HepG2 (cell line): ENCODE results near the gene MTMR3. TPM values are rescaled to one million over a fixed set of nuclear protein-coding genes. Genes with fewer than 3 reads are reported as not detected.

Experiments used
- DNMT3B ChIP-seq: conservative IDR thresholded peaks from 2 replicates; pipeline ENCODE4 v1.6.1; 2016; ENCODE audit warnings: missing biosample characterization, control low read depth
- ELF3 ChIP-seq: IDR thresholded peaks from 2 replicates; pipeline ENCODE4 v1.6.1; 2016; ENCODE audit warnings: missing genetic modification reagents, missing compliant biosample characterization
- IRF2 ChIP-seq: IDR thresholded peaks from 2 replicates; pipeline ENCODE4 v1.6.1; 2018; ENCODE audit warnings: missing genetic modification reagents, missing compliant biosample characterization
- MTA1 ChIP-seq: sonication (generic); formaldehyde crosslinking; IDR thresholded peaks from 2 replicates; pipeline ENCODE4 v1.4.0; 2020; ENCODE audit warnings: missing genetic modification reagents, mild to moderate bottlenecking, borderline replicate concordance
- MXI1 ChIP-seq: IDR thresholded peaks from 3 replicates; pipeline ENCODE4 v1.6.1; 2012; ENCODE audit warnings: low read depth, low read length, inconsistent platforms, borderline replicate concordance
- NCOA1 ChIP-seq: sonication (generic); formaldehyde crosslinking; IDR thresholded peaks from 2 replicates; pipeline ENCODE4 v1.9.0; 2021; ENCODE audit warnings: missing genetic modification reagents
- NFIC ChIP-seq: IDR thresholded peaks from 2 replicates; pipeline ENCODE4 v1.6.1; 2012; ENCODE audit warnings: mild to moderate bottlenecking, low read length, inconsistent platforms
- NFKB2 ChIP-seq: sonication (generic); formaldehyde crosslinking; IDR thresholded peaks from 2 replicates; pipeline ENCODE4 v1.4.0; 2020; ENCODE audit warnings: missing genetic modification reagents, borderline replicate concordance
- POLR2A ChIP-seq, 2 experiments: IDR thresholded peaks; 2 replicates each; pipeline ENCODE4 v1.6.1; 2011; ENCODE audit warnings: low read depth in 2 of 2, low read length in 2 of 2, mild to moderate bottlenecking in 1 of 2, moderate library complexity in 1 of 2; ENCODE audit not compliant: insufficient read depth in 1 of 2
- POLR2AphosphoS5 ChIP-seq: IDR thresholded peaks from 2 replicates; pipeline ENCODE4 v1.6.1; 2012; ENCODE audit warnings: low read depth, low read length
- SMAD3 ChIP-seq: sonication (generic); formaldehyde crosslinking; IDR thresholded peaks from 2 replicates; pipeline ENCODE4 v1.4.0; 2020; ENCODE audit warnings: missing genetic modification reagents
- SPEN ChIP-seq: sonication (generic); formaldehyde crosslinking; IDR thresholded peaks from 2 replicates; pipeline ENCODE4 v1.5.1; 2020; ENCODE audit warnings: low read depth, mild to moderate bottlenecking, missing genetic modification reagents
- ZEB1 ChIP-seq: IDR thresholded peaks from 2 replicates; pipeline ENCODE4 v1.6.1; 2012; ENCODE audit warnings: mild to moderate bottlenecking, low read depth, inconsistent platforms; ENCODE audit not compliant: insufficient replicate concordance
- ZNF44 ChIP-seq: sonication (generic); formaldehyde crosslinking; IDR thresholded peaks from 2 replicates; pipeline ENCODE4 v1.5.1; 2020; ENCODE audit warnings: mild to moderate bottlenecking, missing genetic modification reagents
- ZNF598 ChIP-seq: sonication (generic); formaldehyde crosslinking; IDR thresholded peaks from 2 replicates; pipeline ENCODE4 v1.5.1; 2020; ENCODE audit warnings: mild to moderate bottlenecking, missing genetic modification reagents, borderline replicate concordance
- ZNF605 ChIP-seq: sonication (generic); formaldehyde crosslinking; IDR thresholded peaks from 2 replicates; pipeline ENCODE4 v1.8.0; 2022; ENCODE audit warnings: mild to moderate bottlenecking, missing genetic modification reagents
- polyA plus RNA-seq, 8 experiments: library from polyadenylated mRNA; depleted of rRNA in 3 of 8; stranded (reverse) in 7 of 8; unstranded in 1 of 8; fragments of >200 nt; fragmentation: Illumina TruSeq in 4 of 8; extraction: Trizol in 4 of 8; gene quantifications; 2 replicates each; pipeline versions ENCODE4 v1.2.1 to v1.2.3, GENCODE V29; 2011 to 2016; ENCODE audit warnings: low read depth in 4 of 8, missing spikeins in 1 of 8, mixed read lengths in 1 of 8; ENCODE audit not compliant: insufficient read depth in 1 of 8
- total RNA-seq, 5 experiments: library from RNA; depleted of rRNA; stranded (reverse); fragments of >200 nt; fragmentation: Illumina TruSeq; extraction: Trizol; gene quantifications; 2 replicates each; pipeline ENCODE4 v1.2.3, GENCODE V29; 2016; ENCODE audit warnings: low read depth in 1 of 5
- TF ChIP-seq, protein P1 (sequence below): sonication (generic); formaldehyde crosslinking; IDR thresholded peaks from 2 replicates; pipeline ENCODE4 v1.4.0; 2020; ENCODE audit warnings: missing genetic modification reagents, borderline replicate concordance
- TF ChIP-seq, protein P2 (sequence below): sonication (generic); formaldehyde crosslinking; conservative IDR thresholded peaks from 2 replicates; pipeline ENCODE4 v1.4.0; 2020; ENCODE audit warnings: missing genetic modification reagents
- TF ChIP-seq, protein P3 (sequence below): sonication (generic); formaldehyde crosslinking; IDR thresholded peaks from 2 replicates; pipeline ENCODE4 v1.8.1; 2023; ENCODE audit warnings: missing genetic modification reagents, mild to moderate bottlenecking, borderline replicate concordance
- TF ChIP-seq, protein P4 (sequence below): sonication (generic); formaldehyde crosslinking; IDR thresholded peaks from 2 replicates; pipeline ENCODE4 v1.4.0; 2020; ENCODE audit warnings: missing genetic modification reagents
- TF ChIP-seq, protein P5 (sequence below): IDR thresholded peaks from 2 replicates; pipeline ENCODE4 v1.4.0; 2020; ENCODE audit warnings: mild to moderate bottlenecking, missing genetic modification reagents

Gene MTMR3
- total and polyA plus RNA-seq, 2 of the 13 experiments (the other 11 are each of a cell fraction or from before 2014, with no cell fraction given): 12.6 to 24.8 TPM

DNA sequence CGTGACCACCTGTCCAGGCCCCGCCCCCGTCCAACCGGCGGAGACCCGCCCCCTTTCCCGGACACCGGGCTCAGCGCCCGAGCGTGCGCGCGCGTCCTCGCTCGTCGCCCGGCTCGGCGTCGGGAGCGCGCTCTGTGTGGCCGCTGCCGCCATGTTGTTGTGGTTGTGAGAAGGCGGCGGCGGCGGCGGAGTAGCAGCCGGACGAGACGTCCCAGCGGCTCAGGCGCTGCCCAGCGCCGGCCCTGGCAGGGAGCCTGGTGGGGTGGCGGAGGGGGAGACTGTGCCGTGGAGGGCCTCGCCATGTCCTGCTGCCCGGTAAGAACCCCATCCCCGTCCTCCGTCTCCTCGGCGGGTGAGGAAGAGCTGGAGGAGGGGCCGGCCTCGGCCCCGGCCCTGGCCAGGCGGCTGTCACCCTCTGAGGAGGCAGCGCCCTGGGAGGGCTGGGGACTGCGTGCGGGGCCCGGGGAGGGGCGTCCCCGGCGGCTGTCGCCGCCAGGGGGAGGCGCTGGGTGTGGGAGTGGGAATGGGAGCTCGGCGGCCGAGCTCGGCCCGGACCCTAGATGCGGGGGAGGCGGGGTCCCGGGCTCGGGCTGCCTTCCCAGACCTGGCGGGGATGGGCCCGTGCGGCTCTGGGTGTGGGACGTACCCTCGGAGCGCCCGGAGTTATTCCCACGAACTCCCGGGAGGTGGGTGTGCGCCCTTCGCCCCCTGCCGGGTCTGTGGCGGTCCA is at the start of gene MTMR3 (continued):
- TF ChIP-seq DNMT3B (no peak), POLR2AphosphoS5 (peak; percentile 43; the same call in 1 of the 2 replicates), NFKB2 (CRISPR knock-in tag) (no peak), ZEB1 (no peak), ZNF598 (CRISPR knock-in tag) (no peak), SMAD3 (CRISPR knock-in tag) (no peak), POLR2A (IDR thresholded peaks at IDR 0.05; ENCODE audit: insufficient read depth in 1 of 2, low read depth in 2 of 2, low read length in 2 of 2) (peak; percentile 60 to 81), MXI1 (peak; percentile 39; the same call in 1 of the 3 replicates), NCOA1 (CRISPR knock-in tag) (0 out of 2 replicates have a peak, but pooled peaks have one; percentile 73), ZNF605 (CRISPR knock-in tag) (no peak), IRF2 (no peak; the same call in 1 of the 2 replicates), SPEN (peak; percentile 46), NFIC (no peak), ZNF44 (CRISPR knock-in tag) (no peak), MTA1 (CRISPR knock-in tag) (peak; percentile 75; the same call in 1 of the 2 replicates), ELF3 (CRISPR knock-in tag) (0 out of 2 replicates have a peak, but pooled peaks have one; percentile 14)
- TF ChIP-seq, protein P1, sequence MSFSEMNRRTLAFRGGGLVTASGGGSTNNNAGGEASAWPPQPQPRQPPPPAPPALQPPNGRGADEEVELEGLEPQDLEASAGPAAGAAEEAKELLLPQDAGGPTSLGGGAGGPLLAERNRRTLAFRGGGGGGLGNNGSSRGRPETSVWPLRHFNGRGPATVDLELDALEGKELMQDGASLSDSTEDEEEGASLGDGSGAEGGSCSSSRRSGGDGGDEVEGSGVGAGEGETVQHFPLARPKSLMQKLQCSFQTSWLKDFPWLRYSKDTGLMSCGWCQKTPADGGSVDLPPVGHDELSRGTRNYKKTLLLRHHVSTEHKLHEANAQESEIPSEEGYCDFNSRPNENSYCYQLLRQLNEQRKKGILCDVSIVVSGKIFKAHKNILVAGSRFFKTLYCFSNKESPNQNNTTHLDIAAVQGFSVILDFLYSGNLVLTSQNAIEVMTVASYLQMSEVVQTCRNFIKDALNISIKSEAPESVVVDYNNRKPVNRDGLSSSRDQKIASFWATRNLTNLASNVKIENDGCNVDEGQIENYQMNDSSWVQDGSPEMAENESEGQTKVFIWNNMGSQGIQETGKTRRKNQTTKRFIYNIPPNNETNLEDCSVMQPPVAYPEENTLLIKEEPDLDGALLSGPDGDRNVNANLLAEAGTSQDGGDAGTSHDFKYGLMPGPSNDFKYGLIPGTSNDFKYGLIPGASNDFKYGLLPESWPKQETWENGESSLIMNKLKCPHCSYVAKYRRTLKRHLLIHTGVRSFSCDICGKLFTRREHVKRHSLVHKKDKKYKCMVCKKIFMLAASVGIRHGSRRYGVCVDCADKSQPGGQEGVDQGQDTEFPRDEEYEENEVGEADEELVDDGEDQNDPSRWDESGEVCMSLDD (CRISPR knock-in tag): no peak
- TF ChIP-seq, protein P2, sequence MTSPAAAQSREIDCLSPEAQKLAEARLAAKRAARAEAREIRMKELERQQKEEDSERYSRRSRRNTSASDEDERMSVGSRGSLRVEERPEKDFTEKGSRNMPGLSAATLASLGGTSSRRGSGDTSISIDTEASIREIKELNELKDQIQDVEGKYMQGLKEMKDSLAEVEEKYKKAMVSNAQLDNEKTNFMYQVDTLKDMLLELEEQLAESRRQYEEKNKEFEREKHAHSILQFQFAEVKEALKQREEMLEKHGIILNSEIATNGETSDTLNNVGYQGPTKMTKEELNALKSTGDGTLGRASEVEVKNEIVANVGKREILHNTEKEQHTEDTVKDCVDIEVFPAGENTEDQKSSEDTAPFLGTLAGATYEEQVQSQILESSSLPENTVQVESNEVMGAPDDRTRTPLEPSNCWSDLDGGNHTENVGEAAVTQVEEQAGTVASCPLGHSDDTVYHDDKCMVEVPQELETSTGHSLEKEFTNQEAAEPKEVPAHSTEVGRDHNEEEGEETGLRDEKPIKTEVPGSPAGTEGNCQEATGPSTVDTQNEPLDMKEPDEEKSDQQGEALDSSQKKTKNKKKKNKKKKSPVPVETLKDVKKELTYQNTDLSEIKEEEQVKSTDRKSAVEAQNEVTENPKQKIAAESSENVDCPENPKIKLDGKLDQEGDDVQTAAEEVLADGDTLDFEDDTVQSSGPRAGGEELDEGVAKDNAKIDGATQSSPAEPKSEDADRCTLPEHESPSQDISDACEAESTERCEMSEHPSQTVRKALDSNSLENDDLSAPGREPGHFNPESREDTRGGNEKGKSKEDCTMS (CRISPR knock-in tag): no peak
- TF ChIP-seq, protein P3, sequence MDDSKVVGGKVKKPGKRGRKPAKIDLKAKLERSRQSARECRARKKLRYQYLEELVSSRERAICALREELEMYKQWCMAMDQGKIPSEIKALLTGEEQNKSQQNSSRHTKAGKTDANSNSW (CRISPR knock-in tag): no peak
- TF ChIP-seq, protein P4, sequence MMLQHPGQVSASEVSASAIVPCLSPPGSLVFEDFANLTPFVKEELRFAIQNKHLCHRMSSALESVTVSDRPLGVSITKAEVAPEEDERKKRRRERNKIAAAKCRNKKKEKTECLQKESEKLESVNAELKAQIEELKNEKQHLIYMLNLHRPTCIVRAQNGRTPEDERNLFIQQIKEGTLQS (CRISPR knock-in tag): no peak
- TF ChIP-seq, protein P5, sequence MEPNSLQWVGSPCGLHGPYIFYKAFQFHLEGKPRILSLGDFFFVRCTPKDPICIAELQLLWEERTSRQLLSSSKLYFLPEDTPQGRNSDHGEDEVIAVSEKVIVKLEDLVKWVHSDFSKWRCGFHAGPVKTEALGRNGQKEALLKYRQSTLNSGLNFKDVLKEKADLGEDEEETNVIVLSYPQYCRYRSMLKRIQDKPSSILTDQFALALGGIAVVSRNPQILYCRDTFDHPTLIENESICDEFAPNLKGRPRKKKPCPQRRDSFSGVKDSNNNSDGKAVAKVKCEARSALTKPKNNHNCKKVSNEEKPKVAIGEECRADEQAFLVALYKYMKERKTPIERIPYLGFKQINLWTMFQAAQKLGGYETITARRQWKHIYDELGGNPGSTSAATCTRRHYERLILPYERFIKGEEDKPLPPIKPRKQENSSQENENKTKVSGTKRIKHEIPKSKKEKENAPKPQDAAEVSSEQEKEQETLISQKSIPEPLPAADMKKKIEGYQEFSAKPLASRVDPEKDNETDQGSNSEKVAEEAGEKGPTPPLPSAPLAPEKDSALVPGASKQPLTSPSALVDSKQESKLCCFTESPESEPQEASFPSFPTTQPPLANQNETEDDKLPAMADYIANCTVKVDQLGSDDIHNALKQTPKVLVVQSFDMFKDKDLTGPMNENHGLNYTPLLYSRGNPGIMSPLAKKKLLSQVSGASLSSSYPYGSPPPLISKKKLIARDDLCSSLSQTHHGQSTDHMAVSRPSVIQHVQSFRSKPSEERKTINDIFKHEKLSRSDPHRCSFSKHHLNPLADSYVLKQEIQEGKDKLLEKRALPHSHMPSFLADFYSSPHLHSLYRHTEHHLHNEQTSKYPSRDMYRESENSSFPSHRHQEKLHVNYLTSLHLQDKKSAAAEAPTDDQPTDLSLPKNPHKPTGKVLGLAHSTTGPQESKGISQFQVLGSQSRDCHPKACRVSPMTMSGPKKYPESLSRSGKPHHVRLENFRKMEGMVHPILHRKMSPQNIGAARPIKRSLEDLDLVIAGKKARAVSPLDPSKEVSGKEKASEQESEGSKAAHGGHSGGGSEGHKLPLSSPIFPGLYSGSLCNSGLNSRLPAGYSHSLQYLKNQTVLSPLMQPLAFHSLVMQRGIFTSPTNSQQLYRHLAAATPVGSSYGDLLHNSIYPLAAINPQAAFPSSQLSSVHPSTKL (CRISPR knock-in tag): no peak
